ENCODE results near the gene YY1AP1.
"Not testable (repeated sequence)": the region's sequence is repeated elsewhere in the genome, so short reads cannot be mapped to it uniquely, and the experiment has no call there.

Gene YY1AP1

GRCh38 chr1:155622191-155622590 lies 66.4 kb downstream of the YY1AP1 start:
- H3K36me3 ChIP-seq (ENCODE audit: control insufficient read depth, insufficient read depth, low read length) = no peaks in the 10 kb centered on the region
- no peak for TF ChIP-seq CTCF (IDR thresholded peaks at IDR 0.05; ENCODE audit: insufficient read depth, low read length, poor library complexity, severe bottlenecking)
- DNase-seq (ENCODE audit: extremely low read depth, insufficient read length) = no peak
- H3K27me3 ChIP-seq (replicated peaks; ENCODE audit: control insufficient read depth, insufficient read depth, low read length) = no peaks in the 10 kb centered on the region; the same call in 1 of the 2 replicates
- no peak overlapping the region for H3K4me3 ChIP-seq (replicated peaks; ENCODE audit: low read depth, low read length)

- not testable (repeated sequence) for DNase-seq (ENCODE audit: extremely low read depth, insufficient read length); H3K27me3 ChIP-seq (replicated peaks; ENCODE audit: control insufficient read depth, insufficient read depth, low read length); H3K36me3 ChIP-seq (ENCODE audit: control insufficient read depth, insufficient read depth, low read length); H3K4me3 ChIP-seq (replicated peaks; ENCODE audit: low read depth, low read length)
Observed at GRCh38 chr1:155613226-155613625, 75.3 kb downstream of the YY1AP1 start.

GRCh38 chr1:155610257-155610647 lies 78.3 kb downstream of the YY1AP1 start:
- DNase-seq (ENCODE audit: extremely low read depth, insufficient read length); H3K27me3 ChIP-seq (replicated peaks; ENCODE audit: control insufficient read depth, insufficient read depth, low read length); H3K36me3 ChIP-seq (ENCODE audit: control insufficient read depth, insufficient read depth, low read length): not testable (repeated sequence)
- peak overlapping the region; percentile 67 for H3K4me3 ChIP-seq (replicated peaks; ENCODE audit: low read depth, low read length)

- peak; percentile 91 for DNase-seq (ENCODE audit: extremely low read depth, insufficient read length)
- peak within 1 kb of the TSS; percentile 67 for H3K4me3 ChIP-seq (replicated peaks; ENCODE audit: low read depth, low read length)
- H3K27me3 ChIP-seq (replicated peaks; ENCODE audit: control insufficient read depth, insufficient read depth, low read length) = no peaks in the 10 kb centered on the region
- no peak for TF ChIP-seq CTCF (IDR thresholded peaks at IDR 0.05; ENCODE audit: insufficient read depth, low read length, poor library complexity, severe bottlenecking)
- H3K36me3 ChIP-seq (ENCODE audit: control insufficient read depth, insufficient read depth, low read length) = peaks cover 1% of the 10 kb centered on the region
Observed at GRCh38 chr1:155609515-155610256, 78.9 kb downstream of the YY1AP1 start, which contains the start of gene MSTO1. Gene MSTO1 (plus strand): TSS chr1:155610218. CDS start chr1:155610249, 31 bp downstream.

Data from GM06990 (cell line).